Smooth muscle cell of the brain vasculature (primary cell): ENCODE measurements around the gene SLC51B.
"Not testable (repeated sequence)": the region's sequence is repeated elsewhere in the genome, so short reads cannot be mapped to it uniquely, and the experiment has no call there.

Experiments used
- DNase-seq: peaks from one replicate; pipeline ENCODE4 v3.0.0-alpha.2; 2012; ENCODE audit warnings: low read depth, low spot score

The SLC51B gene

DNA sequence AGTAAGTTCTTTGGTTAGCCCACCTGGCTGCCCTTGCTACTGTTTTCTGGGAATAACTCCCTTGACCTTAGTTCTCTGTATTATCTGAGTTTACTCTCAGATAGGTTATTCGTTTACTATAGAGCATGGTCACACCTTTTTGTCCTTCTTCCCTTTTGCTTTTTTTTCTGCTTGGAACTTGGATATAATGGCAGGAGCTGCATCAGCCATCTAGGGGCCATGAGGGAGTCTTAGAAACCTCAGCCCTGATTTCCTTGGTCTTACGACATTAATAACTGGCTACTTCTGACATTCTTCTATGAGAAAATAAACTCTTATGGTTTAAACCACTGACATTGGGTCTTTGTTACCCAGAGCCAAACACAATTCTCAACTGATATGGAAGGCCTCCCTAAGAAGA is 3.4 kb upstream of the SLC51B start:
- DNase-seq: no peak

DNA sequence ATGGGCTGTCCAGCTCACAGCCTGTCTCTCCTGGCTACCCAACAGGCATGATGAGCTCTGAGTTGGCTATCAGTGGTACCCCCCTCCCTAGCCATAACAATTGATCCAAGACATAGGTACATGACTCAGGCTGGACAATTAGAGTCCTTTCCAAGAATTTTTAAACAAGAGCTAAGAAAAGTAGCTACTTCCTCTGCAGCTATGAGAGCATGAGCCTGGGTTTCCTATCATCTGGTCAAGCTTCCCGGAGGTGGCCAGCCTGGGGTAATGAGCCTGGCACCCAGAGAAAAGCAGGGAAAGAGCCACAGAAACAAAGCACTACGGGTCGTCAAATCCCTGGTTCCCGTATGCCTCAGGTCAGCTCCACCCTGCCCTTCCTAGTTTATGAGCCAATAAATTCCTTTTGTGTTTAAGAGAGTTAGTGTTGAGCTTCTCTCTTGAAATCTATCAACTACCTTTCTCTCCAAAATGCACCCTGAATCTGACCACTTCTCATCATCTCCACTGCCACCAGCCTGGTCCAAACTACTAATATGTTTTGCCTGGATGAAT is 2.3 kb upstream of the SLC51B start:
- DNase-seq: no peak

DNA sequence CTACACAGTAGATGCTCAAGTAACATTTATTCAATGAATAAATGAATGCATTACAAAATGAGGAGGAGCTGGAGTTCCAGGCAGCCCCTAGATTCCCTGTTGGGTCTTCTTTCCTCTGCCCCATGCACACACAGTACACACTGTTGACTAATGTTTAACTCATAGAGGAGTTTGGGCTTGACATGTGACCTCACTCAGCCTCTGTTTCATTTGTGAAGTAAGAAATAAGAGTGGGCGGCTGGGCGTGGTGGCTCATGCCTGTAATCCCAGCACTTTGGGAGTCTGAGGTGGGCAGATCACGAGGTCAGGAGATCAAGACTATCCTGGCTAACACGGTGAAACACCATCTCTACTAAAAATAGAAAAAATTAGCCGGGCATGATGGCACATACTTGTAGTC is 969 bp upstream of the SLC51B start:
- not testable (repeated sequence) for DNase-seq

DNA sequence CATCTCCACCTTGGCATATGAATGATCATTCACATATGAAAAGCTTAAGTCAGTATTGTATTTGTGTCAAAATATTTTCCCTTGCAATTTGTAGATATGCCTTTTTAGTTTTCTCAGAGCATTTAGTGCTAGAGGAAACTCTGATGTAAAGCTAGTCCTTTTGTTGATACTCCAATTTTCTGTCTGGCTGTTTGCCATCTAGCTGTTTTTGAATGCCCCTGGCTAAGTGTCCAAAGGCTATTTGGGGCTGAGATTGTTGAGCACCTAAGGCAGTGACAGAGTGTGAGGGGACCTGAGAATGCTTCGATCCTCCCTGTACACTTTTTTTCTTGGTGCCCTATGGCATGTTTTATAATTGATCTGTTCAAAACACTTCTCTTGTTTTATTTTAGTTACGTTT is 3.1 kb downstream of the SLC51B start:
- no peak for DNase-seq

DNA sequence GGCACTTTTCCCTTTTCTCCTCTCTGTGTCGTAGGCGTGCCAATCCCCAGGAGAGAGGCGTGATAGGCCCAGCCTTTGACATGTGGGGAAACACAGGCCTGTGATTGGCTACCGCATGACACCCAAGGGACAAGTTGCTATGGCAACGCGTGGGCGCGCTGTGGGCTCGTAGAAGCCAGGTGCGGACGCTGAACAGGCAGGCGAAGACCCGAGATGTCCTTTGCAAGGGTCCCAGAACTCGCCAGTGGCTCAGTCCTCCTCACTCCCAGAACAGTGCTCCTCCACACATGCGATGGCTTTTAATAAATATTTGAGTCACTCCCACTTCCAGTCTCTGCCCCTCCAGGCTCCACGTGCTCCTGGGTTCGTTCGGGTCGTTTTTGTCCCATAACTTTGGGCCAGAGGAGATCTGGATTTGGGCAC is 4.2 kb downstream of the SLC51B start:
- DNase-seq: peak; percentile 78

DNA sequence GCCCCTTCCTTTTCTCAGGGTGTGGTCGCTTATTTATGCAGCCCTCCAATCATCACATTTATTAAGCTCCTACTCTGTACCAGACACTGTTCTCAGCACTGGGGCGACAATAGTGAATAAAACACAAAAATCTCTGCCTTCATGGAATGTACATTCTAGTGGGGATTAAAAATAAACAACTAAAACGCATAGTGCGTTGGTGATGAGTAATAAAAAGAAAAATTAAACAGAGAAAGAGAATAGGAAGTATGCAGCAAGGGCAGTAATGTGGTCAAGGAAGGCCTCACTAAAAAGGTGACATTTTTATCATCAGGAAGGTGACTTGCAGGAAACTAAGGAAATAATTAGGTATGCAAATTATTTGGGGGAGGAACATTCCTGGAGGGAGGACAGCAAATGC is 5.1 kb downstream of the SLC51B start:
- DNase-seq: no peak

DNA sequence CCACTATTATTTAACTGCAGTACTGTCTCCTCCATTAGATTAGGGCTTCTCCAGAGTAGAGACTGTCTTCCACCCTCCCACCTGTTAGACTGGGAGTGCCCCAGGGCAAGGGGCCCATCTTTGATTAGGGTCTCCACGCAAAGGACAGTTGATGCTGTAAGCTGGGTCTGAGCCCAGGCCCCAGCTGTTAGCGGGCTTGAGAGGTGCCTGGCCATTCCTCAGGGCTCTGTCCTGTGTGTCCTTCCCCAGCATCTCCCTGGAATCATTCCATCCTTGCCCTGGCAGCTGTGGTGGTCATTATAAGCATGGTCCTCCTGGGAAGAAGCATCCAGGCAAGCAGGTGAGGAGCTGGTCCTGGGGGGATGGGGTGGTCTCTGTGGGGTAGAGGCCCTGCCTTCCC is 6.1 kb downstream of the SLC51B start:
- DNase-seq: no peak

DNA sequence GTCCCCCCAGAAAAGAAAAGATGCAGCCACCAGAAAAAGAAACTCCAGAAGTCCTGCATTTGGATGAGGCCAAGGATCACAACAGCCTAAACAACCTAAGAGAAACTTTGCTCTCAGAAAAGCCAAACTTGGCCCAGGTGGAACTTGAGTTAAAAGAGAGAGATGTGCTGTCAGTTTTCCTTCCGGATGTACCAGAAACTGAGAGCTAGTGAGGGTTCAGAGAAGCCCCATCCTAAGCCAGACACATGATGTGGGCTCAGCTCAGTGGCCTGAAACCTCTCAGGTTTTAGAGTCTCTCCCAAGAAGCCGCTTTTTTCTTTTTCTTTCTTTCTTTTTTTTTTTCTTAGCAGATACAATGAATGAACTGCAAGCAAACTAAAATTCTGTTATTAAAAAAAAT is 7.8 kb downstream of the SLC51B start:
- no peak for DNase-seq

DNA sequence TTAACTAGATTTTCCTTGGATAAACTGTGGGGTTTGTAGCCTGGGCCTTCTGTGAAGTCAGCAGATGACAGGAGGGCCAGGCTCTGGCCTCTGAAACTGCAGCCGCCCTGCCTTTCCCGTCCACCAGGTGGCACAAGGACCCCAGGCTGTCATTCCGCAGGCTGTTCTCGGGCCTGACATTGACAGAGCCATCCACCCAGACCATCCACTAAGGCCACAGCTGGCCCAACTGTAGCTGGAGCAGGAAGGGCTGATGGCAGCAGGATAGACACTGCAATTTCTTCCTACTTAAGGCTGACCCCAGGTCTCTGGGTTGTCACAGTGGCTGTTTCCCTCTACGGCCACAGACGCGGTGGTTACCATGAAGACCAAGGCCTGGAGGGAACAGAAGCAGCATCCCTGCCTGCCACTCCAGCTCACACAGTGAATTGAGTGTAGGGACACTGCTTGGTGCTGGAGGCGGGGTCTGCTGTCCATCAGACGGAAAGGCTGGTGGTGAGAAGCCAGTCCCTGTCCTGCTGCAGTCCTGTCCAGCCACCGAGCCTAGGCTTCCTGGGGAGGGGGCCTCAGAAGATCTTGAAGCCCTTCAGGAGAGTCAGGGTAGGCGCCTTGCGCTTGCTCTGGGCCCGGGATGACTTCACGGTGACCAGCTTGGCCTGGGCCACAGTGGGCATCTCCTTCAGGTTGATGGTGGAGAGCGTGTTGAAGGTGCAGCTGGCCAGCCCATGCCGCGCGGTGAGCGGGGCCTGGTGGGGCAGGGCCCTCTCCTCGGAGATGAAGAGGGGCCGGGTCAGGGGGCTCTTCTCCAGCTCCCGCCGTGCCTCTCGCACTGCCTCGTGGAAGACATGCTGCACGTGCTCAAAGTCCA is 9.4 kb downstream of the SLC51B start:
- no peak for DNase-seq

DNA sequence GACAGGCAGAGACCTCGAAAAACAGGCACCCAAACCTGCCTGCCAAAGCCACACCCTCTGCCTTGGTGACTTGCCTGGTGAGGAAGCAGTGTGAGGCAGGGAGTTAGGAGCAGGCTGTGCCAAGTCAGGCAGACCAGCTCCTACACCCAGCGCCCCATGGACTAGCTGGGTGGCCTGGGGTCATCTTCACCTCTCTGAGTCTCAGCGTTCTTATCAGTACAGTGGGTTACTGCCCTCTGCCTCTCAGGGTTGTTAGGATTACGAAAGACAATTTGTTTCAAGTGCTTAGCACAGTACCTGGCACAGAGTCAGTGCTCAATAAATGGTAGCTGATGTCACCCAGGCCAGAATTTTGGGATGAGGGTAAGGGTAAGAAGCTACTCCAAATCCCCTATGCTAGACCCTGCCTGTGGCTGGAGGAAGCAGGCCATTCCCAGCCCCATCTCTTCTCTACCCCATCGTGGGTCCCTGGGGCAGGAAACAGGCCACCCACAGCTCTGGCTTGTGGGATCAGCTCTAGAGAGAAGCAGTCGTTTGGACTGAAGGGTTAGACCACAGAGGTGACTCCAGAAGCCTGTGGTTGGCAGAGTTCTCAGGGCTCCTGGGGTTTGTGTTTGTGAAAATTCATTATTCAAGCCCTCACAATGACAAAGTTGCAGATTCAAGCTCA is 10.1 kb downstream of the SLC51B start:
- DNase-seq: no peak

DNA sequence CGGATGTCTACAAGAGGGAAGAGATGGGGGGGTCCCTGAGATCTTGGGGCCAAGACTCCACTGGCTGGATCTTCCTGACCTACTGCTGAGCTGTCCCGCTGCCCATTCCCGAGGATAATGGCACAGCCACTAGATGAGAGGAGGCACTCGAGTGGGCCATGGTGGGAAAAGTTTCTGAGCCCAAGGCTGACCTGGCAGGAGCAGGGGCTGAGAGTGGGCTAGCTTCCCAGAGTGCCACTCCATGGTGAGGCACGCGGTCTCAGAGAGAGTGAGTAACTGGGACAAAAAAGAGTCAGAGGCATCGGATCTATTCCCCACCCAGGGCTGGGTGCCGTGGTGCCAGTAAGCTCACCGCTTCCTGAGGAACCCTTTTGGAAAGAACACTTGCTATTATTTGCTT is 10.9 kb downstream of the SLC51B start:
- no peak for DNase-seq

DNA sequence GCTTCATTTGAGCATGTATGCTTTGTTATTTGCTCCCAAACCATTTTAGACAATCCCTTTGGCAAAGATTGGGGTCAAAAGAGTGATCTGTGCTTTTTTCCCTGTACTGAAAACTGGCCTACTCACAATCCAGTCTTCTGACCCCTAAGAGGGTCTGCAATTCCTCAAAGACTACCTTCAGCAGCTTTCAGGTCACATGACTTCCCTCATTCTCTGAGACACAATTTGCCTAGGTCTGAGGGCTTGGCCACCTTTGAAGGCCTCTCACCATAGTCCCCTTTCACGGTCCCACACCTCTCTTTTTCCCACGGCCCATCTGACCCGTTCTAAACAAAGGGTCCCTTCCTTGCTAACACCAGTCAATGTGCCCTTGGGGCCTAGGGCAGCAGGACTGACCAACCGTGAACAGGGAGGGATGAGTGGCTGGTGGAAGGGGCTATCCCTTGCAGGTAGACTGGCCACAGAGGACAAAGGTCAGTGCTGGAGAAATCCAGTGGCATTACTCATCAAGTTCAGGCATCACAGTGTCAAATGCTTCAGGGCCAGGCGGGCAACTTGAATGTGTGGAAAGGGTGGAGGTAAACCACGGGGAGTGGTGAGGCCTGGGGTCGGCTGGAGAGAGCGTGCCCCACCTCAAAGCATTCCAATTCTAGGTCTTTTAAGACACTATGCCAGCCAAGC is 11.8 kb downstream of the SLC51B start:
- DNase-seq: no peak

DNA sequence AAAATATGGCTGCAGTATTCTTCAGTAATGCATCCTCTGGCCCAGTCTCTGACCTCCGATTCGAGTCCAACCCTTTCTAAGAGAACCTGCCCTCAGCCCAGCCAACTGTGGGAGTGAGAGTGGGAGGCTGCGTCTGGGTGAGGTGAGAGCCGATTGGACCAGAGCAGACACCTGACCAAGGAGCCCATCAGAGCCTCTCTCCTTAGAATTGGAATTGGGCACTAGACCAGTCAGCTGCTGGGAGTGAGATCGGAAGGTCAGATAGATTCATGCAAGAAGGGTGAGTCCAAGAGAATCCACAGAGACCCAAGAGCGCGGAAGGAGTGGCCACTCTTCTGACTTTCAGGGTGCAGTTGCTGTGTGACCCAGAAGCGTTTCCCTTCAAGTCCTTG is 12.4 kb downstream of the SLC51B start:
- no peak for DNase-seq

DNA sequence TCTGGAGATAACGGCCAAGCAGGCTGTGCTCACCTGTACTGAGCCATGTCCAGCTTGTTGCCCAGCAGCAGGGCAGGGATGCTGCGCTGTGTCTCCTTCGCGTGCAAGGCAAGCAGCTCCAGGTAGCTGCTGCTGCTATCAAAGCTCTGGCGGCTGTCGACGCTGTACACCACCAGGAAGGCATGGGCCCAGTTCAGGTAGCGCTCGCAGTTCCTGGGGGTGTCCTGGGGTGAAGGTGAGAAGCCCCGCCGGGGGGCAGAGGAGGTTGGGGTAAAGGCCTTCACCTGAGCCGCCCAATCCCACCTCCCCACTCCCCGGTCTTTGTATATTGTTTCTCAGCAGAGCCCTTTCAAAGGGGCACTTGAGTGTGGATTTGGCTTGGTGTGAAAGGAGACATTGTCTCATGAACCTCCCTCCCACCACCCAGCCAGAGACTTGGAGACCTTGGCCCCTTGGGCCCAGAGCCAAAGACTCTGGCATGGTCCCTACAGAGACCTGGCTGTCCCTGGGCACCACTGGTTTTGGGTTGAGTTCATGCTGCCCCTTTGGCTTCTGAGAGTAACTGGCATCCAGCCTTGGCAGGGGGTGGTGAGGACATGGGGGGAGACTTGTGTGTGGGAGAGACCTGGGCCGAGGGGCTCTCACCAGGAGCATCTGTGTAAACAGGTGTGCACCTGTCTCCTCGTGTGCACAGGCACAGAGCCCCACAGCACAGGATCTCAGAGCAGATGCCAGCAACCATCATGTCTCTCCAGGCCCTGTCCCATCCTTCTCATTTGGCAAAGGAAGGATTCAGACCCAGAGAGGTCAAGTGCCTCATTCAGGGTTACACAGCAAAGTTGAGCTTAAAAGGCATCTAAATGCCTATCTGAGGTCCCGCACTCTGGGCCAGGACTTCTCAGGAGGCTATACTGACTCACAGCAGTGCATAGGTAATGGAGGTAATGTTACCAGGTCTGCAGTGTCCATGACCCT is 13.5 kb downstream of the SLC51B start:
- DNase-seq: no peak

DNA sequence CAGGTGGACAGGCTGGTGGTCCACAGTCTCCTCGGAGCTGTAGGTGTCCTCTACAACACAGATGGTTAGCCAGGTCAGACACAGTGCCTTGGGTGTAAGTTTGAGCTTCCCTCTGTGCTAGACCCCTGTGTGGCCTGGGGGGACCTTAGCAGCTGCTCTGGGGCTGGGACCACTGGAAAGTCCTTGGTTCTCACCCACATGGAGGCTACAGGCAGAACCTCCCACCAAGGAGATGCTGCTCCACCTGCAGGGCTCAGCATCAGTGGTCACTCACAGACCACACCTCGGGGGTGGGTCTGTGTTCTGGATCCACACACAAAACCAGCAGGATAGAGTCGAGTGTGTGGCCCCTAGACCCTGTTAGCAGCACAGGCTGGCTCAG is 14.2 kb downstream of the SLC51B start:
- no peak for DNase-seq

DNA sequence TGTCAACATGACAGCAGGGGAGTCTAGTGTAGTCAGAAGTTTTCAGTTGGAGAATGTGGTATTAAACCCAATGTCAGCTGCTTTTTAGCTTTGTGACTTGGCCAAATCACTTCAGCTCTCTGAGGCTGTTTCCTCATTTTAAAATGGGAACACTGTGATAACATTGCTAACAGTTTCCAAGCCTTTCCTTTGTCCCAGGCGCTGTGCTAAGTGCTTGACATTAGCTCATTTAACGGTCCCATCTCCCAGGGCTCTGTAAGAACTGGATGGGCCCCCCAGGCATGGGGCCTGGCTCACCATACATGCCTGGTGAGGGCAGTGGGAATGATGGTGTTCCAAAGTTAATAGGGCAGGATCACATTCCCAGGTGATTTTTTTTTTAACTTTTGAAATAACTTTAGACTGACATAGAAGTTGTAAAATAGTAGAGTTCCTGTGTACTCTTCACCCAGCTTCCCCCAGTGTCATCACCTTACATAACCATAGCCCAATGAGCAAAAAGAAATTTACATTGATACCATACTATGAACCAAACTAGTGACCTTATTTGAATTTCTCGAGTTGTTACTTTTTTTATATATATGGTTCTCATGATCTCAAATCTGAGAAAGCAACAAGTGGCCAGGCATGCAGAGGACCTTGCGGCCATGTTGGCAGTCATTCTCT is 14.9 kb downstream of the SLC51B start:
- no peak for DNase-seq

DNA sequence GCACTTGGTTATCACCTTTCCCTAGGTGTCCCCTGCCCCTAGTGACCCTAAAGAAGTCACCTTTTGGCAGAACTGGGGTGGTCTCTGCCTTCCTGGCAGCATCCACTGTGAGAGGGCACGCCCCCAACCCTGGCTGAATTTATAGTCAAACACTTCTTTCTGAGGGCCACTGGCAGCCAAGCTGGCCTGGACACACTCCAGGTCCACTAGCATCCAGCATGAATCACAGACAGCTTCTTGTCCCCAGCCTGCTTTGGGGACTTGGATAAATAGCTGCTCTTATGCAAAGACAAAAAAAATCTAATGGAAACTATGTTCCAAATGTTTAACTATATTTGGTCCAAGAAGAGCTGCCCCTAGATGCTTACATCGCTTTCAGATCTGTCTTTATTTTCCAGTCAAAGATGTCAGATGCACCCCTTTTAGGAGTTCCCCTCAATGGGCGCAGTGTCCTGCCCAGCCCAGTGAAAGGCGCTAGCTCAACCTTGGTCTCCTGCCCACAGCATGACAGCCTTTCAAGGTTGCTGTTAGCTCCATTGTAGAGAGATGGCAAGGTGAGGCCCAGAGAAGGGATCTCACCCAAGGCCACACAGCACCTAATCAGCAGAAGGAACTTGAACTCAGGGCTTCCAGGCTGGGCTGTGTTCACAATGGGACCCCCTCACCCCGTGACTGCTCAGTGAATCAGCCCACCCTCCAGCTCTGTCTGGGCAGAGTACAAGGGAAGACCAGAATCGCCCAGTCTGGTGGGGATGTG is 15.6 kb downstream of the SLC51B start:
- no peak for DNase-seq

DNA sequence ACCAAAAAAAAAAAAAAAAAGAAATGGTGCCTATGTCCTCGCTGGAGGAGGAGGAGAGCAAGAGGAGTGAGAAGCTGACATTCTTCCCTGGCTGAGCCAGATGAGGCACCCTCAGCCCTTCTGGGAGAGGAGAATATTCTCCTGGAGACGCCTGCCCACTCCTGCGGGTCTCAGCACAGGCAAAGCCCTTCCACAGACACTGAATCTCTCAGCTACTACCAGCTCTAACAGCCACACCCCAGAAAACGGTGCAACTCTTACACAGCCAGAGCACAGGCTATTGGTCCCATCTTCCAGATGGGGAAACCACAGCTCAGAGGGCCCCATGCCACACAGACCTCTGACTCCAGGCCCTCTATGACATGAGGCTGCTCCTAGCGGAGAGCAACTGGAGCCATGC is 16.9 kb downstream of the SLC51B start:
- DNase-seq: no peak

DNA sequence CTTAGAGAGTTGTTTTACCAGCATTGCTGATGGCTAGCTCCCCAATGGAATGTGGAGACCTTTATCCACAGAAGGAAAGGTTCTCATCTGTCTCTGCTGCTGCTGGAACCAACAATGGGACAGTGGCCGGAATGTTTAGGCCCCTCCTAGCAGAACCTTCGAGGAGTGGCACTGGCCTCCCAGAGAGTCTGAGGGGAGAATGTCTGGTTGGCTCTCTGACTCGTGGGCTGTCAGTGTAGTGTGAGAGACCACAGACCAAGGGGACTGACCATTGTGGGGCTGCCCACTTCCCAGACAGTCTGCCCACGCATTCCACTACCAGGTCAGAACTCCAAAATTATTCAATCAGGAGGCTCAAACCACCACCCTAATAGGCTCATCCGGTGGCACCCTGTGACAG is 17.5 kb downstream of the SLC51B start:
- no peak for DNase-seq
